DMS114 treated with DMSO at 0.1 percent for 48 hours (cell line): Measurements from ENCODE around the gene RAB32.
"Not testable (repeated sequence)": the region's sequence is repeated elsewhere in the genome, so short reads cannot be mapped to it uniquely, and the experiment has no call there.

Experiments used
- DNase-seq: peaks from one replicate; lab custom pipeline; 2025; ENCODE audit not compliant: unreplicated experiment; lab: John Stamatoyannopoulos, UW

The RAB32 gene

DNA sequence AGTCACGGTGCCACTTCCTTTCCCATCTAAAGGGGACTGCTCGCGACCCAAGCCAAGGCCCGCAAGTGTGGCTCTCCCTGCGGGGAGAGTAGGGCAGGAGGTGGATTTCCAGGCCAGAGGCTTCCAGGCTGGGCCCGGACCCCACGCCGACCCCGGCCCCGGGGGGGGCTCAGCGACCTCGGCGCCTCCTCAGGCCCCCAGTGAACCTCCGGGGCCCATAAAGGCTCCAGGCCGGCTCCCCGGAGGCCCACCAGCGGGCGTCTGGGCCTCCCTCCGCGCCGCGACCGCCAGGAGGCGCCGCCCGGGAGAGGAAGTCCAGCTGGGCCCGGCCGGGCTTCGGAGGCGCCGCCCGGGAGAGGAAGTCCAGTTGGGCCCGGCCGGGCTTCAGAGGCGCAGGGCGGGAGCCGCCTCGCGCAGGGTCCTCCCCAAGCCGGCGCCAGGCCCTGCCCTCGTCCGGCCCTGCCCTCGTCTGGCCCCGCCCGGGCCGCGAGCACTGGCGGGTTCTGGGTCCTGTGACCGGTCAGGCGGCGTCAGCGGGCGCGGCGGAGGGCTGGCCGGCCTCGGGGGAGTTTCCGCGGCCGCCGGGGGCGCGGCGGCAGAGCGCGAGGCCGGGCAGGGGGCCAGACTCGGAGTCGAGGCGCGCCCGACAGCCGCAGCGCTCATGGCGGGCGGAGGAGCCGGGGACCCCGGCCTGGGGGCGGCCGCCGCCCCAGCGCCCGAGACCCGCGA lies at the start of gene RAB32:
Gene RAB32, plus strand, starts transcription at position 623 of the 729 bp plus-strand sequence. Its CDS starts 39 bp downstream, at position 662.
- peak; percentile 10 for DNase-seq

DNA sequence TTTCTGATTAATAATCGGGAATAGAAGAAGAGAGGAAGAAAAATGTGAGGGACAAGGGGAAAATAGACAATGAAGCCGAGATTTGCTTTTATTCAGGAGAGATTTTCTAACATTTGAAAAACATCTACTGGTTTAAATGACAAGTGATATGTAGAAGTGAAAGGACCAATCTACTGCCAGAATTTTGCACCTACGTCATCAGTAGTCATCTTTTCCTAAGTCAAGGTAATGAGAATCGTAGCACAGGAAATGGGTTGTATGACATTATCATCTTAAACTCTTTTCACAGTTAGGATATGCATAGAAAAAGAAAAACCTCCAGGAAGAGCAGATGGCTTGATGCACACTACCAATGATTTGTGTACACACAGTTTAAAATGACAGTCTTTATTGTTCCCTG lies 45.3 kb upstream of the RAB32 start:
- DNase-seq, result no peak

DNA sequence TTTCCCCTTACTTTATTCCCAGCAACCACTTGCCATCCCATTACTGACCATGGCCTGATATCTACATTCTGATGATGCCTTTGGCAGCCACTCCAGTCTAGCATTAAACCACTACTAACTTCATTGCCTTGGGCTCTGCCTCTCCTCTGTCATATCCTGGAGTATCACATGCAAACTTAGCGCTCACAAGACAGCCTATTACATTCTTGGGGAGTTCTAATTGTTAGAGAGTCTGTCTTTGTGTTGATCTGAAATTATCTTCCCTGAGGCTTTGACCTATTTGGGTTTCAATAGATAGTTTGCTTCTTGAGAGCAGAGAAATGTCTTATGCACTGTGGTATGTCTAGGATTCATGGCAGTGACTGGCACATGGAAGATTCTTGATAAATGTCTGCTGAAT lies 40.5 kb upstream of the RAB32 start:
- DNase-seq, result no peak

DNA sequence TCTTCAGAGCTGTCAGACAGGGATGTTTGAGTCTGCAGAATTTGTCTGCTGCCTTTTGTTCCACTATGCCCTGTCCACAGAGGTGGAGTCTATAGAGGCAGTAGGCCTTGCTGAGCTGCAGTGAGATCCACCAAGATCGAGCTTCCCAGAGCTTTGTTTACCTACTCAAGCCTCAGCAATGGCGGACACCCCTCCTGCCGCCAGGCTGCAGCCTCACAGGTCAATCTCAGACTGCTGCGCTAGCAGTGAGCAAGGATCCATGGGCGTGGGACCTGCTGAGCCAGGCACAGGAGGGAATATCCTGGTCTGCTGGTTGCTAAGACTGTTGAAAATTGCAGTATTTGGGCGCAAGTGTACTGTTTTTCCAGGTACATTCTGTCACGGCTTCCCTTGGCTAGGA lies 28.4 kb upstream of the RAB32 start:
- DNase-seq, result no peak

DNA sequence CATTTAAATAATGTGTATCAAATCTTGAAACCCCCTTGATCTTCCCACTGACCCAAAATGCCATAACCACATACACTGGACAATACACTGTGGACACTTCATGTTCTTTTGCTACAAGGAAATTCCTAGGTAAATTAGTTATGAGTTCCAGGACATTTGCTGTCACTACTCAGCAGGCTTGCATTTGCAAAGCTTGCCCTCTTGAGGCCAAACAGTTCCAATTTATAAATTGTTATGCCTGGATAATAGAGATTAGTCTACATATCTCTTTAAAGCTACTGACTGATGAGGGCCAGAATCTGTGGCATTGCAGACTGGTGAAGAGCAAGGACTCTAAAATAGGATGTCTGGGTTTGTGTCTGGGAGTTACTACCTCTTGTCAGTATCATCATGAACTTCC lies 17.4 kb upstream of the RAB32 start:
- no peak for DNase-seq

DNA sequence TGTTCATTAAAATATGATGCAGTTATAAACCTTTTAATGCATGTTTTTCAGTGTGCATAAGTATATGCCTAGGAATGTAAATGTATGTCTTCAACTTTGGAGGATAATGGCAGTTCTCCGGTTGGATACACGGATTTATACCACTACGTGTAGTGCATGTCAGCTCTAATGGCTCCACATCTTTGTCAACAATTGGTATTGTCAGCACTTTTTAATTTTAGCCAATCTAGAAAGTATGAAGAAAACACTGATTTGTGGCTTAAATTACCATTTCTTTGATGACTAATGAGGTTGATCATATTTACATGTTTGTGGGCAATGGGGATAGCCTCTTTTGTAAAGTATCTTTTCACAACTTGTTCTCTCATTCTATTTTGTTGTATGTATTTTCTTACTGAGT lies 10.9 kb upstream of the RAB32 start:
- no peak for DNase-seq

DNA sequence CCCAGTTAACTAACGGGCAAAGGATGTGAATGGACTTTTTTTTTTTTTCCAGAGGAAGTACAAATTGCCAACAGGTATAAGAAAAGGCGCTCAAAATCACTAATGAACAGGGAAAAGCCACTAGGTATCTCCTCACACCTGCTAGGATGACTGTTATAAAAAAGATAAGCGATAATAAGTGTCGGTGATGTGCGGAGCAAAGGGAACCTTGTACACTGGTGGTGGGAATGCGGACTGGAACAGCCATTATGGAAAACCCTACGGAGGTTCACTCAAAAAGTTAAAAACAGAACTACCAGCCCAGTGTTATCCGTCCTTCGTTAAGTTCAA lies 787 bp upstream of the RAB32 start:
- DNase-seq, result no peak

DNA sequence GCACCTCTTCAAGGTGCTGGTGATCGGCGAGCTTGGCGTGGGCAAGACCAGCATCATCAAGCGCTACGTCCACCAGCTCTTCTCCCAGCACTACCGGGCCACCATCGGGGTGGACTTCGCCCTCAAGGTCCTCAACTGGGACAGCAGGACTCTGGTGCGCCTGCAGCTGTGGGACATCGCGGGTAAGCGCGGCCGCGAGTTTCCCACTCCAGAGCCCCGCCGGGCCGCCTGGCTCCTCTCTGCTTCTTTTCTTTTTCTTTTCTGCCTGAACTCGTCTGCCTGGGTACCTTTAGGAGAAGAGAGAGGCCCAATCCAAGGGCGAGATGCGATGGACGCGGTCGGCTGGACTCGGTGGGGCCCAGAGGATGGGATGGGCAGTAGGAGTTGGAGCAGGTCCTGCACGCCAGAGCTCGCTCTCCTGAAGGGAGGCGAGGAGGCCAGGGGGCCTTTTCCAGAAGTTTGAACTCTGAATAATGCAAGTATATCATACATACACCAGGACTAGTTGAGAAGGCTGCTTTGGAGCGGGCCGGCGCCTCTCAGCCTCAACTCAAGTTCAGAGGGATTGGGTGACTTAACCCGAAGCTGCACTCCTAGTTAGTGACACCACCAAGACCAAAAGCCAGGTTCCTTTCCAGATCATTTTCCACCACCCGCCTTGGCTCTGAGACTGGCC lies 445 bp downstream of the RAB32 start:
- DNase-seq, result no peak

DNA sequence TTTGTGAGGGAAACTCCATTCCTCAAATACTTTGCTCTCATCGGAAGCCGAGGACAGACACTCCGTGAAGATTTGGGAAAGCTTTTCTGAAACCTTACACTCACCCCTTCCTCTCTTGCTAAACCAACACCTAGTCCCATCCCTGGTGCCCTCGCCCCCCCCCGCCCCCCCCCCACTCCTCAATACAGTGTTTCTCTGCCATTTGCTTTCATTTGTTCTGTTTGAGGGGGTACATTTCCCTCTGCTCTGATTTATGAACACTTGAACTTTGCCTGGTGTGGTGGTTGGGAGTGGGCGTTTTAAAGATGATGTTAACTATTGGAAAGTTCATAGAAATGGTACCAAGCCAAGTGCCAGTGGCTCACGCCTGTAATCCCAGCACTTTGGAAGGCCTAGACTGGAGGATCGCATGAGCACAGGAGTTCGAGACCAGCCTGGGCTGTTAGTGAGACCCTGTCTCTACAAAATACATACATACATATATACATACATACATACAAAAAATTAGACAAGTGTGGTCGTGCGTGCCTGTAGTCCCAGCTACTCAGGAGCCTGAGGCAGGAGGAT lies 1.1 kb downstream of the RAB32 start:
- DNase-seq, result no peak

DNA sequence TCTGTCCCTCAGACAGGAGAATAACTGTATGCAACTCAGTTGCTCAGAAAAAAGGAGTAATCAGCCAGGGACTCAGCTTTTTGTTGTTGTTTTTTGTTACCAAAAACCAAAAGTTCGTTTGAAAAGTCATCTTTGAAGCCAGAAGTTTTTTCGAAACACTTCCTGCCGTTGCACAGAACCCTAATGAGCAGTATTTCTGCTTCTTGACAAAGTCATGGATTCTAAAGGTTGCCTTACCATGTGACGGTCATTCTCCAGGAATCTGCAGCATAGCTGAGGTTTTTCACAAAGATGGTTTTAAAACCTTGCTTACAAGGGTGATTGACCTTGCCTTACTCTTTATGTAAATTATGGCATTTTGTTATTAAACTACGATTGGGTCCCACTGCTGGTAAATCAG lies 1.9 kb downstream of the RAB32 start:
- no peak for DNase-seq

DNA sequence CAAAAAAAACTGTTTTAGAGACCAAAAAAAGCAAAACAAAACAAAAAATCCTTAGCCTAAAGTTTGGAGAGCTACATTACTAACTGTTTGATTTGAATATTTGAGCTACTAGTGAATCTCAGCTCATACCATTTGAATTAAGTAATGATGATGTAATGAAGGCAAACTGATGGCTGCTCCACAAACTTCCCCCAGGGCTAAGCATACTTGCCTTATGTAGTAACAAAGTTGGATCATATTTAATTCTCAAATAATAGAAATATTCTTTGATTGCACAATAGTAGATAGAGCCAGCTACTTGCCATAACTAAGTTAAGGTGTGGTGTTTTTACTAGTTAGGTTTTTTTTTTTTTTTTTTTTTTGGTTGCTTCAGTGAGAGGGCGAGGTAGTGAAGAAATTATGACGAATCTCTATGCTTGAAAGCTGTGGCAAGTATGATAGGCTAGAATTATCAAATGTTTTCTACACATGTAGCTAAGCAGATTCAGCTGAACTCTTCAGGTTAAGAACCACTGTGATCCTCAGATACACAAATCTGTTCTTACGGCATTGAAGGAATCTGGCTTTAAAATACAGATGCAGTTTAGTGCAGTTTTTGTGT lies 2.9 kb downstream of the RAB32 start:
- no peak for DNase-seq

DNA sequence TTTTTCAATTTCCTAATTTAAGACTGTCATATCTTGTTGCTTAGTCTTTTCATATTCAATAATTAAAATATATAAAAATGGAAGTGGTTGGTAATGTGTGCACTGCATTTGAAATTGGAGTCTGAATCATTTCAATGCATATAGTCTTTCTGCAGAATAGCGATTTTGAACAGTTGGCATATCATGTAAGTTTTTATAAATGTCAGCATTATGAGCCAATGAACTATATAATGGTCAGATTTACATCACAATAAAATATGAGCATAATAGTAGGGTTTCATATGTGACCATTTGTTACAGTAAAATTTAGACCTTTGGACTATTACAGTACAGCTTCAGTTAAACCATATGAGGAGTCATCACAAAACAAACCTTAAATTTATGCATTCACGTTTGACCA lies 4.3 kb downstream of the RAB32 start:
- DNase-seq, result no peak

DNA sequence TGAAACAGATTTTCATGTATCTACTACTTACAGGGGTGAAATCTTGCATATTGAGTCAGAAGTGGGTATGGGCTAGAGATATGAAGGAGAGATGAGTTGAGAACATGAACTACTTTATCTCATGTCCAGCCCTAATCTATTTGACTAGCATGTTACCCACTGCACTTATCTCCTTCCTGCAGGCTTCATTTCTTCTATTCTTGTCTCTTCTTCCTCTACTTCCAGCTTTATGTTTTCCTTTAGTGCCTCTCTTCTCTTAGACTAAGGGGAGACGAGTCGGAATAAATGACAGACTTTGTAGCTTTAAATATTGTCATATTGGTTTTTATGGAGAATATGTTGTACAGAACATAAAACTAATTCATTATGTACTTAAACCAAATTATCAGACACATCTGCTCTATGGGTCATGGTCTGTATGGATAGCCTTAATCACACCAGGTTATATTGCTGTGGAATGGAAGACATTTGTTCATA lies 5.3 kb downstream of the RAB32 start:
- no peak for DNase-seq

DNA sequence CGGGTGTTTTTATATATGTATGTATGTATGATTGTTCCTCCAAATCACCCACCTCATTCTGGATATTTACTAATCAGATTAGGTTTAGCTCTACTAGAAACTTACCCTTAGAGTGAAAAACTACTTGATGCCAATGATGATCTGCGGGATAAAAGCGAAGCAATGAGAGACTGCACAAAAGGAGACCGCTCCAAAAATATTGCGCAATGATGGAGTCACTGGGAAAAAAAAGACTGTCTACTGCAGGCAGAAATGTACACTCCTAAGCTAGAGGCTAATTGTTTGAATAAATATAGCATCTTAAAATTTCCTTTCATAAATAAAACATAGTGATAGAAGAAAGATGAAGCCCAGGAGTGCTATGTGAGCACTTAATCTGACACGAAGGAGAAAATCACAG lies 7.3 kb downstream of the RAB32 start:
- DNase-seq, result no peak

DNA sequence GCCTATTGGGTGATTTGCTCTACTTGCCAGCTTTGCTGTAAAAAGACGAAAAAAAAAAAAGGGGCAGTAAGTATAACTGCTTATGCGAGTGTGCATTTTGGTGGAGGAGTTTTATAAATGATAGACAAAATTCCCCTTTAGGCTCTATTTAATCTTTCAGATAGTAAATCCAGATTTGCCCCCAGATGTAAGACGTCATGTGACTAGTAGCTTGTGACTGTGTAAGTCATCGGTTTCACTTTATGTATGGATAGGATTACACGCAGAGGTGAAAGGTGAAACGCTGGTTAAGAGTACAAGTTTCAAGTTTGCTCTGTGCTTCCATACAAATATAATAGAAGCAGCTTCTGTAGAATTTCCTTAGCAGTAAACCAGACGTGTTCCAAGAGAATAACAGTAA lies 7.9 kb downstream of the RAB32 start:
- DNase-seq, result no peak

DNA sequence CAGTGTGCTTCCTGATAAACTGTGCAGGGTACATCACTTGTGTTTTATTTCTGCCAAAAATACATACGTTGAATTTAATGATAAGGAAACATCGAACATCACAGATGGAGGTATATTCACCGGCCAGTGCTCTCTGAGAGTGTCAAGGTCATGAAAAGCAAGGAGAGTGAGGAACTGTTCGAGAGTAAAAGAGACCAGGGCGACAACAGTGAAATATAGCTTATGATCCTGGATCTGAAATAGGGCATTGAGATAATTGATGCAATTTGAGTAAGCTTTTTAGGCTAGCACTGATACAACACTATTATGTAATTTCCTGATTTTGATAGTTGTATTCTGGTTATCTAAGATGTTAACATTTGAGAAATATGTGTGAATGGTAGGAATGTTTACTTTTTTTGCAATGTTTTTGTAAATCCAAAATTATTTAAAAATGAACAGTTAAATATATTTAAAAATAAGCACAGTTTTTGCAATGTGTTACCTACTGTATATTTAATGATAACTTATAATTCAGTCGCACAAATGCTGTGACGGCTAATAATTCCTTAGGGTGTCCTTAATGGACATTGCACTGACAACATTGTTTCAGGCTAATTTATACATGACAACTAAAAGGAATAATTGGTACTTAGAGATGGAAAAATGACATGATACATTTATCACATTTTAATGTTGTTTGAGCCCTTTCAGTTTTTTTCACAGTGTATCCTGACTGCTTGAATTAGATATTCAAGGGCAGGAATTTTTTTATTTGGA lies 9.9 kb downstream of the RAB32 start:
- no peak for DNase-seq

DNA sequence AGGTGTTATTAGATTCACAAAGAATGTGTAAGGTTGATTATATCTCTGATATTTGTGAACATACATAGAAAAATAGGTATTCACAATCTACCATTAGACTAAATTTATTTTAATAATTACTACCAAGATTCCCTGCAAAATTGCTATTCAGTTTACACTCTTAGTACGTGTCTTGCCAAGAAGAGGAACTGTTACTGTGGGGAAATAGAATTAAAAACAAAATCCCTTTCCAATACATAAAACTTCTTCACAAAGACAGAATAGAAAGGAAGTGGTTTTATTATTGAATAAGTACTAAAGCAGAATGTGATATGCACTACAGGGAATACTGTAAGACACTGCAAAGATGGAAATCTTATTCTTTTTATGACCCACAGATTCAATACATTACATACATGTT lies 17.0 kb downstream of the RAB32 start:
- no peak for DNase-seq

DNA sequence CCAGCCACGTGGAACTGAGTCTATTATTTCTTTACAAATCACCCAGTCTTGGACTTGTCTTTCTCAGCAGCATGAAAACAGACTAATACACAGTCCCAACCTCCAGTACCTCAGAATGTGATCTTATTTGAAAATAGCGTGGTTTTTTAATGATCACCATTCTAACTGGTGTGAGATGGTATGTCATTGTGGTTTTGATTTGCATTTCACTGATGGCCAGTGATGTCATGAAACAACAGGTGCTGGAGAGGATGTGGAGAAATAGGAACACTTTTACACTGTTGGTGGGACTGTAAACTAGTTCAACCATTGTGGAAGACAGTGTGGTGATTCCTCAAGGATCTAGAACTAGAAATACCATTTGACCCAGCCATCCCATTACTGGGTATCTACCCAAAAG lies 23.0 kb downstream of the RAB32 start:
- DNase-seq, result not testable (repeated sequence)

DNA sequence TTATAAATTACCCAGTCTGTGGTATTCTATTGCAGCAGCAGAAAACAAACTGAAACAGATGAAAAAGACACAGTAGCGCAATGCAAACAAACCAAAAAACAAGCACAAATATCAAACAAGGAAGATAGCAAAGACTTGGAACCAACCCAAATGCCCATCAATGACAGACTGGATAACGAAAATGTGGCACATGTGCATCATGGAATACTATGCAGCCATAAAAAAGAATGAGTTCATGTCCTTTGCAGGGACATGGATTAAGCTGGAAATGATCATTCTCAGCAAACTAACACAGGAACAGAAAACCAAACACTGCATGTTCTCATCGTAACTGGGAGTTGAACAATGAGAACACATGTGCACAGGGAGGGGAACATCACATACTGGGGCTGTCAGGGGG lies 25.0 kb downstream of the RAB32 start:
- not testable (repeated sequence) for DNase-seq

DNA sequence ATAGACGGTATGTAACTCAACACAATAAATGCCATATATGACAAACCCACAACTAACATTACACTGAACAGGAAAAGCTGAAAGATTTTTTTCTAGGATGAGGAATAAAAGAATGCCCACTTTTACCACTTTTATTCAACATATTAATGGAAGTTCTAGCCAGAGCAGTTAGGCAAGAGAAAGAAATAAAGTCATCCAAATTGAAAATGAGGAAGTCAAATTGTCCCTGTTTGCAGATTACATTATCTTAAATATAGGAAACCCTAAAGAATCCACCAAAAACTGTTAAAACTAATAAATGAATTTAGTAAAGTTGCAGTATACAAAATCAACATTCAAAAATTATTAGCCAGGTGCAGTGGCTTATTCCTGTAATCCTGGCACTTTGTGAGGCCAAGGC lies 30.6 kb downstream of the RAB32 start:
- no peak for DNase-seq

DNA sequence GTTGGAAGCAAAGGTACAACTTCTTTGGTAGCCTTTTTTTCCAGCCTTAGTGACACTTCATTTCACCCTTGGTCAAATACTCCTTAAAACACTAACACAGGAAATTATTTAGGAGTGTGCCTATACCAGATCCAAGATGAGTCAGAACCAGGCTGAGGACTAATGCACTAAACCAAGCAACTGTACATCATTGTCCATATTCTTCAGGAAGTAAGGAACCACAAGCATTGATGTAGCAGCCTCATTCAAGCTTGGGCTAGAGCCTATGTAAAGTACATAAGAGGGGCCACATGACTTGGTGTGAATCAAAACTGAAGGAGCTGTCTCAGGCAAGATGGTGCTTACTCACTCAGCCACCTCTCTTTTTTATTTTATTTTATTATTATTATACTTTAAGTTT lies 34.4 kb downstream of the RAB32 start:
- no peak for DNase-seq
